NOMO-1 (cell line): ENCODE results near the gene WIPF3.
A peak's percentile ranks its signal among the peaks of the same experiment; 100 is the strongest.

Experiments
- DNase-seq, 2 experiments: peaks; one replicate each; lab custom pipeline; 2025; ENCODE audit not compliant: unreplicated experiment in 2 of 2; lab: John Stamatoyannopoulos, UW

The WIPF3 gene

GRCh38 chr7:29898301-29898700, 92.0 kb downstream of the WIPF3 start:
- DNase-seq, result no peak

GRCh38 chr7:29900745-29901144, 94.4 kb downstream of the WIPF3 start:
- no peak for DNase-seq

DNA sequence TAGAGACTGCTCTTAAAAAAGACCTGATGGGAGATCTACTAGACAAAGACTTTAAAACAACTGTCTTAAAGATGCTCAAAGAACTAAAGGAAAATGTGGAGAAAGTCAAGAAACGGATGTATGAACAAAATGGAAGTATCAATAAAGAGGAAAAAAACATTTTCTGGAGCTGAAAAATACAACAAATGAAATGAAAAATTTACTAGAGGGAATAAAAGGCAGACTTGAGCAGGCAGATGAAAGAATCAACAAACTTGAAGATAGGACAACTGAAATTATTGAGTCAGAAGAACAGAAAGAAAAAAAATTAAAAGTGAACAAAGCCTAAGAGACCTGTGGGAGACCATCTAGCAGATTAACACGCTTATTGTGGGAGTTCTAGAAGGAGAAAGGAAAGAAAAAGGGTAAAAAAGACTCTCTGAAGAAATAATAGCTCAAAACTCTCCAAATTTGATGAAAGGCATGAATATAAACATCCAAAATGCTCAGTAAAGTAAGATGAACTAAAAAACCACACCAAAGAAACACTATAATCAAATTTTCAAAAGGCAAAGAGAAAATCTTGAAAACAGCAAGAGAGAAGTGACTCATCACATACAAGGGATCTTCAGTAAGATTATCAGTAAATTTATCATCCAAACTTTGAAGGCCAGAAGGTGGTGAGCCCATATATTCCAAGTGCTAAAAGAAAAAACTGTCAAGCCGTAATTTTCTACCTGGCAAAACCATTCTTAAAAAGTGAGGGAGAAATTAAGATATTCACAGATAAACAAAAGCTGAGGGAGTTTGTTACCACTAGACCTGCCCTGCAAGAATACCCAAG, 100.1 kb downstream of the WIPF3 start:
- no peak for DNase-seq

DNA sequence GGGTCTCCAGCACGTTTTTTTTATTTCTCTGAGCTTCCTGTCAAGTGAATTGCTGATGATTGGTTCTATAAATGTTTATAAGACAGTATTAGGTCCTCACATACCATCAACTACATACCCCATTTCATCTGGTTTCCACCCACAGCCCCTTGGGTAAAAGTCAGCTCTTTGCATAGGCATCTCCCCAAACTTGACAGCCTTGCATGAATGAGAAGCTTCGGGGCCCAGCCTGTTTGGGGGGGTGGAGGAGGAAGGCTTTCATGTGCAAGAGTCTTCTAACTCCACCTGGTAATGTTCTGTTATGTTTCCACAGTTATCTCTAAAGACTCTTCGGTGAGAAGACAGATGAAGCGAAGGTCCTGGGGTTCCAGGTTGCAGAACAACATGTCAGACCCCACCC, 107.9 kb downstream of the WIPF3 start:
- DNase-seq, result no peak

- DNase-seq, result no peak
Measured at GRCh38 chr7:29915481-29916215, 109.3 kb downstream of the WIPF3 start.

GRCh38 chr7:29917641-29918040, 111.3 kb downstream of the WIPF3 start:
- DNase-seq, result no peak

GRCh38 chr7:29918850-29919249, 112.5 kb downstream of the WIPF3 start:
- DNase-seq, result no peak

DNA sequence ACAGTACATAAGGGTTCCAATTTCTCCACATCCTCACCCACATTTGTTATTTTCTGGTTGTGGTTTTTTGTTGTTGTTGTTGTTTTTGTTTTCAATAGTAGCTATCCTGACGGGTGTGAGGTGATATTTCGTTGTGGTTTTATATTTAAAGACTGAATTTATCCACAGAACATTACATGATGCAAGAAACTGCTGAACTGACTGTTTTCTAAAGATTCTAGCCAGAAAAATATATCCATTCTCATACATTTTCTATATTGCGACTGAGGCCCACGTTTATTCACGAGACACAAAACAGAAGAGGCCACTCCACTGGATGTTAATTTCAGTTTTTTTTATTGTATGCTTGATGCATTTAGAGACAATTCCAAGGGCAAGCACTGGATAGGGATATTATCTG, 113.5 kb downstream of the WIPF3 start:
- no peak for DNase-seq

DNA sequence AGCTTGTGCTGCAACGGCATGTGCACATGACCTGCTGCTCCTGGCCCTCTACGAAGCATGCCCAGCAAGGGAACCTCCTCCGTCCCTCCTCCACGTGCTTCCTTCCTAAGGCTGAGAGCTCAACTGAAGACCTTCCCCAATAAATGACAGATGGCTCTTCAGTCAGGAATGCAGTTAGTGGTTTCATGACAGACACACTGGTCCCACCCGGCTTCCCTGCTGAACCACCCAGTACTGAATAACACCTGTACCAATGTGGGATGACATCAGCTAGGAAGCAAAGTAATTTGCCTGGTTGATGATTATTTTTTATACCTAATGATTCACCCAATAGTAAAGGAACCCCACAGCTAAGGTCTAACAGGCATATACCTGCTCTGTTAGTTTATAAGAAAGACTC, 114.2 kb downstream of the WIPF3 start:
- no peak for DNase-seq

DNA sequence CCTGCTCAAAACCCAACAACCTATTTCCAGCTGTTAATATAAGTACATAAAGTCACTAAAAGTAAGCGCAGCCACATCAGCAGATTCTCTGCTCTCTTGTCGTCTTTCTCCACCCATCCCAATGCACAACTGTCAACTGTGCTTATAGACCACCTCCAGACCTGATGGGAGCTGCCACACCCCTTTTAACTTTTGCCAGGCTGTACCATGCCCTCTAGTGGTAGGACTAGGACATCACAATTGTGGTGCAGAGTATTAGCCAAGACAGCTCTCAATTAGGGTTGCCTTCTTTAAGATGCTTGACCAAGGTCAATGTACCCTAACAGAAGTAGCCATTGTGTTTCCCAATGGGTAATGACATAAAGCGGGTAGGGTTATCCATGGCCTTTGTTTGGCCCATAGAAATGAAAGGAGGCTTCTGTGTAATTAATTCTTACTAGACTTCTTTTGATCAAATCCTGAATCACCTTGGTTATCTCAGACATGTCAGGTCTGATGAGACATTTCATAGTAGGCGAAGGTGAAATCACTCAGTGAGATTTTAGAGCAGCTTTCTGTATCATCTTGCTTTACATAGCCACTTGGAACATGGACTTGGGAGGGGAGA, 115.2 kb downstream of the WIPF3 start:
- peak; percentile 54 to 69 for DNase-seq

- DNase-seq, result no peak
Measured at GRCh38 chr7:29922921-29923700, 116.8 kb downstream of the WIPF3 start.

DNA sequence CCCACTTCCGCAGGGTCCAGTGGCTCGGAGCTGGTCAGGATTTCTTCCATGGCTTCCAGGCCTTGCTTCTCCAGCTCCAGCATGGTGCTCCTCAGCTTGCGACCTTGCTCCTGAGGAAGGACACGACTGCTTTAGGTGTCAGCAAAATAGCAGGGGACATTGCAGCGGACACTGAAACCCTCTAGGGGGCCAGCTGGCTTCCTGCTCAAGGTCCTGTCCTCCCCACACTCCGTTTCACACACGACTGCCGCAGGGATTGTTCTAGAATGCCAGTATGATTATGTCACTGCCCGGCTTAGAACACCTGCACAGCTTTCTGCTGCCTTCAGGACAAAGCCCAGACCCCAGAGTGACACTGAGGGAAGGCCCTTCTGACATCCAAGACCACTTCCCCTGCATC, 117.7 kb downstream of the WIPF3 start:
- no peak for DNase-seq

DNA sequence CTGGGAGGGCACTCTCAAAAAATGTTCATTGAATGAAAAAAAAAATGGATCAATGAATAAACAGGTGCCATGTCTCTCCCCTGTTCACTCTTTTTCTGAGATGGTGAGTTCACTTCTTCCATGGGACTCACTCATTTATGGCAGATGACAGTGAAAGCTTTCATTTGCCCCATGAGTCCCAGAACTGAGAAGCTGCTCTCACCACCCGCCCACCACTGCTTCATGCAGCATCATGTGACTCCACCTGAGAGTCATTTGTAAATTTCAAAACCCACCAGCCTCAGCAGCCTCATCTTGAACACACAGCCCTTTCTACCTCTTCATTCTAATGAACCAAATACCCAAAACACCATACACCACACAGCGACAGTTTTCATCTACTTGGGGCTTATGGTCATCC, 118.4 kb downstream of the WIPF3 start:
- no peak for DNase-seq

- DNase-seq, result no peak
Measured at GRCh38 chr7:29926216-29926615, 119.9 kb downstream of the WIPF3 start.

GRCh38 chr7:29926741-29927140, 120.4 kb downstream of the WIPF3 start:
- no peak for DNase-seq

DNA sequence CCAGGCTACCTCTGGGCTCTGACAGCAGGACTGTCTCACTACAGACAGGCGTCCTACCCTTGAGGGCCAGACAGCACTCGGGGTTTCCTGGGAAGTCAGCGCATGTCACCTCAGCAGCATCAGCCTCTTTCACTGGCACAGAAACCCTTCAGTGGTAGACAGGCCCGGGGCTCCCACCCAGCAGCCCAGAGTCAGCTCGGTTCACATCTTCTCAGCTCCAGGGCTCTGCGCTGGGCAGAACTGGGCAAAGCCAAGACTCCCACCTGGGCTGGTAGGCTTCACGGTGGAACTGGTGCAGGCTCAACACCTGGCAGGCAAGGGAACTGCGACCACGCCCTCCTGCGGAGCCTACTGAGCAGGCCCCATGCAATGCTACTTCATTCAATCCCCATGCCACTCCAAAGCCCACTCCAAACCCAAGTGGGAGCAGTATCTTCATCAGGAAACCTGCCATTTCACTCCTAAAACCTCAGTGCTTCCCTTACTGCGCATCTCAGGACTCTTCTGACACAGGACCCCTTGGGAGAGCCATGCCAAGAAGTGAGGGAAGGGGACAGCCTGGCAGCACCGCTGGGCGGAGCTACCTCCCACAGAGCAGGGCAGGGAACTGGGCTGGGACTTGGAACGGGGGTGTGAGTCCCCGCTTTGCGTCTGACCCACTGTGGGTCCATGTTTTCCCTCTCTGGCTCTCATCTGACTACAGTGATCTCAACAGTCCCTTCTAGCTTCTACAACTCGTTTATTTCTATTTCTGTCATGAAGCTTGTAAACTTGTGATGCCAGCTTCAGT, 122.9 kb downstream of the WIPF3 start:
- no peak for DNase-seq

GRCh38 chr7:29935111-29935510, 128.8 kb downstream of the WIPF3 start:
- no peak for DNase-seq

DNA sequence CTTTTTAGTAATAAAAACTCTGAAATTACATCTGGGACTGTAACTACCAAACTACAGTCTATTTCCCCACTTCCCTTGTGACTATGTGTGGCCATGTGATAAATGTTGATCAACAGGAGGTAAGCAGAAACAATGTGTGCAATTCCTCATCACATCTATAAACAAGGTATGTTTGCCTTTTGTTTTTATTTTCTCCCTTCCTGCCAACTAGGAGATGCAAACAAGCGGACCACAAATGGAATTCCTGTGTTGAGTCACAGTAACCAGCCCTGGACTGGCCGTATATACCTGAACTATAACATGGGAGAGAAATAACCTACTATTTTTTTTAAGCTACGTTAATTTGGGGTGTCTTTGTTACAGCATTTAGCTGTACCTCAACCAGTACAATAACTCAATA, 130.8 kb downstream of the WIPF3 start:
- no peak for DNase-seq

GRCh38 chr7:29940199-29940598, 133.9 kb downstream of the WIPF3 start:
- DNase-seq, result no peak

DNA sequence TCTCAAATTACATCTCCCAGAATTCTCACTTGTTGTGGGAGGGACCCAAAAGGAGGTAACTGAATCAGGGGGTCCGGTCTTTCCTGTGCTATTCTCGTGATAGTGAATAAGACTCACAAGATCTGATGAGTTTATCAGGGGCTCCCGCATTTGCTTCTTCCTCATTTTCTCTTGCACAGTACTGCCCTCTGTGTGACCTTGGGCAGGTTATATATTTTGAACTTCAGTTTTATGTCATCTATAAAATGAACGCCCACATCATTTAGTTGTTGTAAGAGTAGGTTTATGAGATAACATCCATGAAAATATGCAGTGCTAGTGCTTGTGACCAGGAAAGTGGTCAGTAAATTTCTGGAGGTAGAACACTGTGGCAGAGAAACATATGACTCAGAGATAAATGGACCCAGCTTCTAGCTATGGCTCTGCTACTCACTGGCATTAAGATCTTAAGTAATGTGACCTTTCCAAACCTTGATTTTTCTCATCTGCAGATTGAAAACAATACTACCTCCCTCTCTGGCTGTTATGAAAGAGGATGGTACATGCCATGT, 139.0 kb downstream of the WIPF3 start:
- no peak for DNase-seq
